SK-N-SH (cell line): ENCODE data around the gene HEBP2. TPM values are rescaled to one million over a fixed set of nuclear protein-coding genes. Genes with fewer than 3 reads are reported as not detected.

ENCODE experiments used
- CTCF ChIA-PET: fragments of 300-600, 350-600 bp; formaldehyde crosslinking; extraction: SDS; loops from one replicate; lab custom pipeline; 2021; lab: Yijun Ruan, JAX
- POLR2A ChIA-PET: fragments of 350-600 bp; sonication (Branson Sonifier 250); formaldehyde crosslinking; extraction: SDS; loops from one replicate; lab custom pipeline; 2020; ENCODE audit warnings: antibody characterized with exemption, inconsistent platforms; lab: Yijun Ruan, JAX
- DNase-seq: peaks from one replicate; pipeline ENCODE4 v3.0.0; 2012
- H2AFZ ChIP-seq: fragments of 200-600 bp; sonication (generic); 2 replicates; pipeline ENCODE4 v1.8.1; 2016; ENCODE audit warnings: antibody characterized with exemption, mild to moderate bottlenecking, low read depth
- H3F3A ChIP-seq: fragments of 200-600 bp; sonication (generic); replicated peaks from 2 replicates; pipeline ENCODE3; 2016; ENCODE audit warnings: antibody characterized with exemption, mild to moderate bottlenecking; ENCODE audit not compliant: insufficient read depth
- H3K27ac ChIP-seq, 2 experiments: fragments of 200-500 bp in 1 of 2; fragments of 200-600 bp in 1 of 2; sonication (Bioruptor generic) in 1 of 2; sonication (generic), shearing (Covaris generic) in 1 of 2; 2 replicates each; pipeline versions ENCODE4 v1.5.1 to v1.6.1; 2014 to 2016; ENCODE audit warnings: low read depth in 2 of 2, inconsistent platforms in 1 of 2, low read length in 1 of 2, mild to moderate bottlenecking in 1 of 2, mixed read lengths in 1 of 2
- H3K27me3 ChIP-seq: fragments of 200-600 bp; sonication (generic), shearing (Covaris generic); 2 replicates; pipeline ENCODE4 v1.6.1; 2016; ENCODE audit warnings: mixed run types; ENCODE audit not compliant: insufficient read depth
- H3K36me3 ChIP-seq, 2 experiments: fragments of 200-500 bp in 1 of 2; fragments of 200-600 bp in 1 of 2; sonication (Bioruptor generic) in 1 of 2; sonication (generic) in 1 of 2; replicated peaks in 1 of 2; 2 replicates each; pipeline versions ENCODE3 to v1.5.1; 2014 to 2016; ENCODE audit warnings: low read length in 1 of 2, mild to moderate bottlenecking in 1 of 2; ENCODE audit not compliant: insufficient read depth in 2 of 2, control insufficient read depth in 1 of 2
- H3K4me1 ChIP-seq, 2 experiments: fragments of 200-500 bp in 1 of 2; fragments of 200-600 bp in 1 of 2; sonication (Bioruptor generic) in 1 of 2; sonication (generic), shearing (Covaris generic) in 1 of 2; 2 replicates each; pipeline versions ENCODE4 v1.5.1 to v1.6.1; 2014 to 2016; ENCODE audit warnings: low read depth in 1 of 2, low read length in 1 of 2, mixed run types in 1 of 2; ENCODE audit not compliant: insufficient read depth in 2 of 2, control insufficient read depth in 1 of 2
- H3K4me2 ChIP-seq: fragments of 200-600 bp; sonication (generic), shearing (Covaris generic); 2 replicates; pipeline ENCODE4 v1.6.1; 2017; ENCODE audit warnings: mixed run types
- H3K4me3 ChIP-seq, 2 experiments: fragments of 200-500 bp in 1 of 2; fragments of 200-600 bp in 1 of 2; sonication (Bioruptor generic) in 1 of 2; sonication (generic), shearing (Covaris generic) in 1 of 2; 2 replicates each; pipeline versions ENCODE4 v1.5.1 to v1.8.1; 2014 to 2016; ENCODE audit warnings: low read depth in 2 of 2, inconsistent platforms in 1 of 2, low read length in 1 of 2, mild to moderate bottlenecking in 1 of 2, mixed read lengths in 1 of 2, moderate library complexity in 1 of 2
- H3K79me2 ChIP-seq: fragments of 200-600 bp; sonication (generic); 2 replicates; pipeline ENCODE4 v1.8.1; 2017; ENCODE audit warnings: mild to moderate bottlenecking; ENCODE audit not compliant: insufficient read depth
- H3K9ac ChIP-seq: fragments of 200-600 bp; sonication (generic); 2 replicates; pipeline ENCODE4 v1.6.1; 2017; ENCODE audit warnings: mixed run types
- H3K9me2 ChIP-seq: fragments of 200-600 bp; sonication (generic); 2 replicates; pipeline ENCODE4 v1.6.1; 2017; ENCODE audit warnings: mixed run types
- H3K9me3 ChIP-seq: fragments of 200-600 bp; sonication (generic); 2 replicates; pipeline ENCODE4 v1.6.1; 2017; ENCODE audit warnings: mixed run types, mild to moderate bottlenecking, moderate library complexity
- H4K20me1 ChIP-seq: fragments of 200-600 bp; sonication (generic); 2 replicates; pipeline ENCODE4 v1.6.1; 2017; ENCODE audit warnings: mild to moderate bottlenecking, mixed run types; ENCODE audit not compliant: insufficient read depth
- CHD2 ChIP-seq: fragments of 150-350 bp; IDR thresholded peaks from 2 replicates; pipeline ENCODE4 v1.6.1; 2018; ENCODE audit warnings: low read length; ENCODE audit not compliant: partially characterized antibody
- ELF1 ChIP-seq: IDR thresholded peaks from 2 replicates; pipeline ENCODE4 v1.4.0; 2012
- FOSL2 ChIP-seq: IDR thresholded peaks from 2 replicates; pipeline ENCODE4 v1.4.0; 2012; ENCODE audit warnings: low read depth, mild to moderate bottlenecking, moderate library complexity, borderline replicate concordance
- FOXJ3 ChIP-seq: sonication (generic); formaldehyde crosslinking; IDR thresholded peaks from 2 replicates; pipeline ENCODE4 v1.5.1; 2020; ENCODE audit warnings: mild to moderate bottlenecking, missing genetic modification reagents
- GABPA ChIP-seq: IDR thresholded peaks from 2 replicates; pipeline ENCODE4 v1.4.0; 2012; ENCODE audit warnings: low read depth, mild to moderate bottlenecking
- GATA2 ChIP-seq: sonication (generic); formaldehyde crosslinking; IDR thresholded peaks from 2 replicates; pipeline ENCODE4 v1.5.0; 2020; ENCODE audit warnings: mild to moderate bottlenecking, missing genetic modification reagents
- JUND ChIP-seq: IDR thresholded peaks from 2 replicates; pipeline ENCODE4 v1.4.0; 2012
- MEF2A ChIP-seq: IDR thresholded peaks from 2 replicates; pipeline ENCODE4 v1.4.0; 2012; ENCODE audit warnings: low read depth, borderline replicate concordance
- MXI1 ChIP-seq: IDR thresholded peaks from 2 replicates; pipeline ENCODE4 v1.6.1; 2012; ENCODE audit warnings: mild to moderate bottlenecking, low read depth, low read length, improper control_type of control experiment
- POLR2AphosphoS5 ChIP-seq: IDR thresholded peaks from 2 replicates; pipeline ENCODE4 v1.6.1; 2012; ENCODE audit warnings: low read depth, low read length
- RAD21 ChIP-seq: IDR thresholded peaks from 2 replicates; pipeline ENCODE4 v1.6.1; 2012; ENCODE audit warnings: mild to moderate bottlenecking, low read length
- RCOR1 ChIP-seq: fragments of 150-350 bp; IDR thresholded peaks from 2 replicates; pipeline ENCODE4 v1.6.1; 2017; ENCODE audit warnings: antibody characterized with exemption, low read length
- TAF1 ChIP-seq: IDR thresholded peaks from 2 replicates; pipeline ENCODE4 v1.6.1; 2012; ENCODE audit warnings: low read depth, mild to moderate bottlenecking, low read length, moderate library complexity, borderline replicate concordance
- WGBS: methylation state at CpG from one replicate; pipeline ENCODE4 v1.1.6; 2017; ENCODE audit warnings: low lambda C conversion rate; 5-methylcytosine and 5-hydroxymethylcytosine counted together
- polyA plus RNA-seq, 3 experiments: library from polyadenylated mRNA; depleted of rRNA; stranded (reverse); fragments of >200 nt; gene quantifications; 2 replicates each; pipeline ENCODE4 v1.2.3, GENCODE V29; 2012
- TF ChIP-seq, protein P1 (sequence below): IDR thresholded peaks from 2 replicates; pipeline ENCODE4 v1.6.1; 2012; ENCODE audit warnings: mild to moderate bottlenecking, low read depth, low read length, moderate library complexity
- TF ChIP-seq, protein P2 (sequence below): IDR thresholded peaks from 2 replicates; pipeline ENCODE4 v1.4.0; 2012; ENCODE audit warnings: low read depth, borderline replicate concordance
- TF ChIP-seq, protein P3 (sequence below): IDR thresholded peaks from 2 replicates; pipeline ENCODE4 v1.4.0; 2012; ENCODE audit warnings: low read depth, borderline replicate concordance

Gene HEBP2
- polyA plus RNA-seq, 1 of the 3 experiments (the other 2 are of a cell fraction), result 7.6 TPM

- Histone ChIP-seq H3F3A (no peaks in the 10 kb centered on the region), H4K20me1 (no peaks in the 10 kb centered on the region), H3K4me1 (peaks cover 0 to 8% of the 10 kb centered on the region in 2 experiments; a peak in 1 of 4 replicates), H3K9ac (no peak overlapping the region), H3K27me3 (peaks cover 42% of the 10 kb centered on the region), H3K4me3 (no peak overlapping the region), H3K4me2 (no peak overlapping the region), H3K9me3 (no peaks in the 10 kb centered on the region), H2AFZ (no peak overlapping the region), H3K79me2 (no peaks in the 10 kb centered on the region), H3K9me2 (no peaks in the 10 kb centered on the region), H3K36me3 (no peaks in the 10 kb centered on the region), H3K27ac (no peak overlapping the region)
- DNase-seq, result no peak
- POLR2A ChIA-PET, result no interaction called here
- TF ChIP-seq RCOR1 (no peak), TAF1 (no peak), MXI1 (no peak), FOXJ3 (CRISPR knock-in tag) (no peak), CHD2 (no peak), MEF2A (no peak), GATA2 (no peak), FOSL2 (no peak), JUND (no peak), RAD21 (no peak), POLR2AphosphoS5 (no peak), GABPA (no peak), ELF1 (no peak)
- TF ChIP-seq, protein P1, sequence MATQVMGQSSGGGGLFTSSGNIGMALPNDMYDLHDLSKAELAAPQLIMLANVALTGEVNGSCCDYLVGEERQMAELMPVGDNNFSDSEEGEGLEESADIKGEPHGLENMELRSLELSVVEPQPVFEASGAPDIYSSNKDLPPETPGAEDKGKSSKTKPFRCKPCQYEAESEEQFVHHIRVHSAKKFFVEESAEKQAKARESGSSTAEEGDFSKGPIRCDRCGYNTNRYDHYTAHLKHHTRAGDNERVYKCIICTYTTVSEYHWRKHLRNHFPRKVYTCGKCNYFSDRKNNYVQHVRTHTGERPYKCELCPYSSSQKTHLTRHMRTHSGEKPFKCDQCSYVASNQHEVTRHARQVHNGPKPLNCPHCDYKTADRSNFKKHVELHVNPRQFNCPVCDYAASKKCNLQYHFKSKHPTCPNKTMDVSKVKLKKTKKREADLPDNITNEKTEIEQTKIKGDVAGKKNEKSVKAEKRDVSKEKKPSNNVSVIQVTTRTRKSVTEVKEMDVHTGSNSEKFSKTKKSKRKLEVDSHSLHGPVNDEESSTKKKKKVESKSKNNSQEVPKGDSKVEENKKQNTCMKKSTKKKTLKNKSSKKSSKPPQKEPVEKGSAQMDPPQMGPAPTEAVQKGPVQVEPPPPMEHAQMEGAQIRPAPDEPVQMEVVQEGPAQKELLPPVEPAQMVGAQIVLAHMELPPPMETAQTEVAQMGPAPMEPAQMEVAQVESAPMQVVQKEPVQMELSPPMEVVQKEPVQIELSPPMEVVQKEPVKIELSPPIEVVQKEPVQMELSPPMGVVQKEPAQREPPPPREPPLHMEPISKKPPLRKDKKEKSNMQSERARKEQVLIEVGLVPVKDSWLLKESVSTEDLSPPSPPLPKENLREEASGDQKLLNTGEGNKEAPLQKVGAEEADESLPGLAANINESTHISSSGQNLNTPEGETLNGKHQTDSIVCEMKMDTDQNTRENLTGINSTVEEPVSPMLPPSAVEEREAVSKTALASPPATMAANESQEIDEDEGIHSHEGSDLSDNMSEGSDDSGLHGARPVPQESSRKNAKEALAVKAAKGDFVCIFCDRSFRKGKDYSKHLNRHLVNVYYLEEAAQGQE, result no peak
- TF ChIP-seq, protein P2, sequence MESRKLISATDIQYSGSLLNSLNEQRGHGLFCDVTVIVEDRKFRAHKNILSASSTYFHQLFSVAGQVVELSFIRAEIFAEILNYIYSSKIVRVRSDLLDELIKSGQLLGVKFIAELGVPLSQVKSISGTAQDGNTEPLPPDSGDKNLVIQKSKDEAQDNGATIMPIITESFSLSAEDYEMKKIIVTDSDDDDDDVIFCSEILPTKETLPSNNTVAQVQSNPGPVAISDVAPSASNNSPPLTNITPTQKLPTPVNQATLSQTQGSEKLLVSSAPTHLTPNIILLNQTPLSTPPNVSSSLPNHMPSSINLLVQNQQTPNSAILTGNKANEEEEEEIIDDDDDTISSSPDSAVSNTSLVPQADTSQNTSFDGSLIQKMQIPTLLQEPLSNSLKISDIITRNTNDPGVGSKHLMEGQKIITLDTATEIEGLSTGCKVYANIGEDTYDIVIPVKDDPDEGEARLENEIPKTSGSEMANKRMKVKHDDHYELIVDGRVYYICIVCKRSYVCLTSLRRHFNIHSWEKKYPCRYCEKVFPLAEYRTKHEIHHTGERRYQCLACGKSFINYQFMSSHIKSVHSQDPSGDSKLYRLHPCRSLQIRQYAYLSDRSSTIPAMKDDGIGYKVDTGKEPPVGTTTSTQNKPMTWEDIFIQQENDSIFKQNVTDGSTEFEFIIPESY, result no peak
- TF ChIP-seq, protein P3, sequence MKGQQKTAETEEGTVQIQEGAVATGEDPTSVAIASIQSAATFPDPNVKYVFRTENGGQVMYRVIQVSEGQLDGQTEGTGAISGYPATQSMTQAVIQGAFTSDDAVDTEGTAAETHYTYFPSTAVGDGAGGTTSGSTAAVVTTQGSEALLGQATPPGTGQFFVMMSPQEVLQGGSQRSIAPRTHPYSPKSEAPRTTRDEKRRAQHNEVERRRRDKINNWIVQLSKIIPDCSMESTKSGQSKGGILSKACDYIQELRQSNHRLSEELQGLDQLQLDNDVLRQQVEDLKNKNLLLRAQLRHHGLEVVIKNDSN, result no peak
- CTCF ChIA-PET, result interaction anchor here (1.3 to 1.4 kb wide), 2 partner anchors 20 to 340 kb away, joined by 3 to 5 read pairs; no protein-coding TSS in a partner anchor
- WGBS, result 11% methylated on average over 5 of the region's 5 CpGs
Measured at GRCh38 chr6:138426500-138427123, 22.6 kb downstream of the HEBP2 start.
